HG02981 (cell line): Measurements from ENCODE around the gene PKP3.
"Not testable (repeated sequence)": the region's sequence is repeated elsewhere in the genome, so short reads cannot be mapped to it uniquely, and the experiment has no call there.

ENCODE experiments used
- ATAC-seq: cut with Tn5 transposase; IDR thresholded peaks from one replicate; pipeline ENCODE4 v1.9.1; 2021; ENCODE audit warnings: mild to moderate bottlenecking, moderate library complexity; ENCODE audit not compliant: unreplicated experiment

The PKP3 gene

GRCh38 chr11:363443-363805 is 30.6 kb upstream of the PKP3 start:
- ATAC-seq: not testable (repeated sequence)

GRCh38 chr11:363948-364761 is 29.9 kb upstream of the PKP3 start:
- ATAC-seq: no peak

GRCh38 chr11:364991-365725 is 28.9 kb upstream of the PKP3 start:
- ATAC-seq: no peak

- no peak for ATAC-seq
These were observed 28.2 kb upstream of the PKP3 start for GRCh38 chr11:365831-366230.

- no peak for ATAC-seq
These were observed 26.0 kb upstream of the PKP3 start for GRCh38 chr11:367956-368413.

- no peak for ATAC-seq
These were observed 25.3 kb upstream of the PKP3 start for GRCh38 chr11:368414-369335.

- ATAC-seq: no peak
These were observed 24.5 kb upstream of the PKP3 start, which contains the start of gene B4GALNT4 for GRCh38 chr11:369336-370018. TSS of gene B4GALNT4 (plus strand) at chr11:369499. CDS start at chr11:369804, 305 bp downstream.

GRCh38 chr11:370070-370941 is 23.7 kb upstream of the PKP3 start:
- ATAC-seq: no peak

GRCh38 chr11:371051-371450 is 23.0 kb upstream of the PKP3 start:
- no peak for ATAC-seq

- no peak for ATAC-seq
These were observed 22.1 kb upstream of the PKP3 start for GRCh38 chr11:371716-372590.

- no peak for ATAC-seq
These were observed 20.9 kb upstream of the PKP3 start for GRCh38 chr11:372809-373715.

GRCh38 chr11:373716-374551 is 20.1 kb upstream of the PKP3 start:
- ATAC-seq: no peak

GRCh38 chr11:375065-376025 is 18.7 kb upstream of the PKP3 start:
- ATAC-seq: no peak

- no peak for ATAC-seq
These were observed 17.4 kb upstream of the PKP3 start for GRCh38 chr11:376531-377173.
